HUES6 (cell line): ENCODE data around the gene HNF4A.
"Not testable (repeated sequence)": the region's sequence is repeated elsewhere in the genome, so short reads cannot be mapped to it uniquely, and the experiment has no call there.

Experiments used
- H3K27ac ChIP-seq: 2 replicates; pipeline ENCODE4 v1.7.0; 2013; ENCODE audit warnings: low read depth, mild to moderate bottlenecking, low read length, inconsistent platforms
- H3K27me3 ChIP-seq: 2 replicates; pipeline ENCODE4 v1.6.1; 2013; ENCODE audit warnings: low read length; ENCODE audit not compliant: control insufficient read depth, insufficient read depth
- H3K36me3 ChIP-seq: 2 replicates; pipeline ENCODE4 v1.6.1; 2013; ENCODE audit warnings: low read length; ENCODE audit not compliant: control insufficient read depth, insufficient read depth
- H3K4me1 ChIP-seq: 2 replicates; pipeline ENCODE4 v1.6.1; 2013; ENCODE audit warnings: low read length; ENCODE audit not compliant: control insufficient read depth, insufficient read depth
- H3K4me3 ChIP-seq: 2 replicates; pipeline ENCODE4 v1.5.1; 2013; ENCODE audit warnings: low read depth, low read length
- H3K9ac ChIP-seq: one replicate; pipeline ENCODE4 v1.6.1; 2013; ENCODE audit warnings: mild to moderate bottlenecking, low read length
- H3K9me3 ChIP-seq: 2 replicates; pipeline ENCODE4 v1.6.1; 2013; ENCODE audit warnings: low read depth, low read length; ENCODE audit not compliant: control insufficient read depth, insufficient read depth

HNF4A gene

DNA sequence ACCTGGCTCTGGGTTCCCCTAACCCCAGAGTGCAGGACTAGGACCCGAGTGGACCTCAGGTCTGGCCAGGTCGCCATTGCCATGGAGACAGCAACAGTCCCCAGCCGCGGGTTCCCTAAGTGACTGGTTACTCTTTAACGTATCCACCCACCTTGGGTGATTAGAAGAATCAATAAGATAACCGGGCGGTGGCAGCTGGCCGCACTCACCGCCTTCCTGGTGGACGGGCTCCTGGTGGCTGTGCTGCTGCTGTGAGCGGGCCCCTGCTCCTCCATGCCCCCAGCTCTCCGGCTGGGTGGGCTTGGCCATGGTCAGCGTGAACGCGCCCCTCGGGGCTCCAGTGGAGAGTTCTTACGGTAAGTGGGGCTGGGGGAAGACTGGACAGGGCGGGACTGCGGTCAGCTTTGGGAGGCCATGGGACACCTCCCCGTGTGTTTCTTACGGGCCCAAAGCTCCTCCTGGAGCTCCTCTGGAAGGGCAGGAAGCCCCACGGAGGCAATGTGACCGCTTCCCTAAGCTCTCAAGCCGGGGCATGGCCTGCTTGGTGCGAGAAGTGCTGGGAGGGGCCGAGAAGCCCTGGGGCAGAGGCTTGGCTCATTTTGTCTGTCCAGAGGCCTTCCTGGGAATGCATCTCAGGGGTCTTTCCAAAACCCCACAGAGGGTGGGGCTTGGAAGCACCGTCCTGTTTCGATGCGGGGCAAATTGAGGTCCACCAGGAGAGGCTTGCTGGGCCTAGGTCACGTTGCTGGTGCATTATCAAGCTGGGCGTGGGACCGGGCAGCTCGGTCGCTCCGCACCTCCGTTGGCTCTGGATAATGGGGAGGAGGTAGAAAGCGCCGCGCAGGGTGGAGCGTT is at the start of gene HNF4A:
Gene HNF4A, plus strand, starts transcription at position 202 of the 855 bp plus-strand sequence. Its CDS starts 106 bp downstream, at position 308.
- Histone ChIP-seq H3K9me3 (no peaks in the 10 kb centered on the region), H3K27me3 (no peaks in the 10 kb centered on the region), H3K4me3 (no peak within 1 kb of the TSS), H3K36me3 (no peaks in the 10 kb centered on the region), H3K4me1 (peaks cover 3% of the 10 kb centered on the region; the same call in 1 of the 2 replicates), H3K9ac (no peak within 1 kb of the TSS), H3K27ac (no peak within 1 kb of the TSS)

DNA sequence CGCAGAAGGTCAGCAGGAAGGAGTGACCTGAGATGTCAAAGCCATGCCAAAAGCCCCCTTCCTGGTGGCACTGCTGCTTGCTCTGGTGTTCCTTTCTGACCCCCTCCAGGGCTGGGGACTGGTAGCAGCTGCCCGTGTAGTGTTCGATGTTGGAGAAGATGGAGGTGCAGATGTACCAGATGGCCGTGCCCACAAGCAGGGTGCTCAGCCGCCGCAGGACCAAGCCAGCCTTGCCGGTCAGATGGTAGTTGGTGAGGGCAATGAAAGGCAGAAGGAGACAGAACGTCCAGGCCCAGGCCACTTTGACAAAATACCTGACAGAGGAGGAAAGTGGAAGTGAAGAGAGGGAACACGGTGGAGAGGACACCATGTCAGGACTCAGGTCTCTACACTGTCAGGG is 48.6 kb upstream of the HNF4A start:
- H3K27ac ChIP-seq: no peak overlapping the region
- H3K36me3 ChIP-seq: no peaks in the 10 kb centered on the region
- peaks cover 10% of the 10 kb centered on the region; the same call in 1 of the 2 replicates for H3K4me1 ChIP-seq
- no peaks in the 10 kb centered on the region for H3K9me3 ChIP-seq
- peaks cover 10% of the 10 kb centered on the region for H3K27me3 ChIP-seq
- H3K9ac ChIP-seq: no peak overlapping the region
- no peak overlapping the region for H3K4me3 ChIP-seq

DNA sequence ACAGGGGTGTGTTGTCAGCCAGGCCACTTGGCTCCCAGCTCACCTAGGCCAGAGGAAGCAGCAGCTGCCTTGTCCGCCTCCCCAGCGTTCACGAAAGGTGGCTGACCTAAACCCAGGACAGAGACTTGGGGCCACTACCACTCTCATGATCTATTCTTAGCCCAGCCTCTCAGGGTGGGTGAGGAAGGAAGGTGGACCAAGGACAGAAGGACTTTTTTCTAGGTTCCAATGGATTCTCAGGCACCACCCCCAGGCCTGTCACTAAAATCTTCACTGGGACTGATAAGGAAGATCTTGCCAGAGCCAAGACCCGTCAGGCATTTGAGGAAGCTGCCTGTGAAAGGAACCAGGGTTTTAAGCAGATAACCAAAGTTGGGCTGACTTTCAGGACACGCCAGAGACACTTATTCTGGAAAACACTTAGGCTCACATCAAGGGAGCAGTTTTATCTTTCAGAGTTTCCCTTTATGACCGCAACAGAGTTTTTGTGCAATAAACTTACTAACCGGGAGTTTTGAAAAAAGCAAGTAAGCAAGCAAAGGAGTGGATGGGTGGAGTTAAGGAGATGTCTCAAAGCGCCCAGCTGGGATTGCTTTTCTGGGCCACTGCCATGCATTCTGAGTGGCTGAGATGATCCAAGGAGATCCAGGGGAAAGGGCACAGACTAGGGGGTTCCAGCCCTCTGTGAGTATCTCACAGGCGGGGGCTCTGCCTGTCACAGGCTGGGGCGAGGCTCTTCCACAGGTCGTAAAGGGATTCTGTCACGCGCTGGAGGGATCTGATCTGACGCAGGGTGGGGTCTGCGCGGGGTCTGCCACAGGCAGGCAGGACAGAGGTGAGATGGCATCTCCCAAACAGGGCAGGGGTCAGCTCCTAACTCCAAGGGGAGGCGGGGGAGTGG is 45.5 kb upstream of the HNF4A start:
- Histone ChIP-seq H3K36me3 (no peaks in the 10 kb centered on the region), H3K4me1 (peaks cover 10% of the 10 kb centered on the region; the same call in 1 of the 2 replicates), H3K9ac (peak overlapping the region; percentile 80), H3K9me3 (no peaks in the 10 kb centered on the region), H3K27ac (no peak overlapping the region), H3K4me3 (peak overlapping the region; percentile 91), H3K27me3 (peaks cover 13% of the 10 kb centered on the region)

DNA sequence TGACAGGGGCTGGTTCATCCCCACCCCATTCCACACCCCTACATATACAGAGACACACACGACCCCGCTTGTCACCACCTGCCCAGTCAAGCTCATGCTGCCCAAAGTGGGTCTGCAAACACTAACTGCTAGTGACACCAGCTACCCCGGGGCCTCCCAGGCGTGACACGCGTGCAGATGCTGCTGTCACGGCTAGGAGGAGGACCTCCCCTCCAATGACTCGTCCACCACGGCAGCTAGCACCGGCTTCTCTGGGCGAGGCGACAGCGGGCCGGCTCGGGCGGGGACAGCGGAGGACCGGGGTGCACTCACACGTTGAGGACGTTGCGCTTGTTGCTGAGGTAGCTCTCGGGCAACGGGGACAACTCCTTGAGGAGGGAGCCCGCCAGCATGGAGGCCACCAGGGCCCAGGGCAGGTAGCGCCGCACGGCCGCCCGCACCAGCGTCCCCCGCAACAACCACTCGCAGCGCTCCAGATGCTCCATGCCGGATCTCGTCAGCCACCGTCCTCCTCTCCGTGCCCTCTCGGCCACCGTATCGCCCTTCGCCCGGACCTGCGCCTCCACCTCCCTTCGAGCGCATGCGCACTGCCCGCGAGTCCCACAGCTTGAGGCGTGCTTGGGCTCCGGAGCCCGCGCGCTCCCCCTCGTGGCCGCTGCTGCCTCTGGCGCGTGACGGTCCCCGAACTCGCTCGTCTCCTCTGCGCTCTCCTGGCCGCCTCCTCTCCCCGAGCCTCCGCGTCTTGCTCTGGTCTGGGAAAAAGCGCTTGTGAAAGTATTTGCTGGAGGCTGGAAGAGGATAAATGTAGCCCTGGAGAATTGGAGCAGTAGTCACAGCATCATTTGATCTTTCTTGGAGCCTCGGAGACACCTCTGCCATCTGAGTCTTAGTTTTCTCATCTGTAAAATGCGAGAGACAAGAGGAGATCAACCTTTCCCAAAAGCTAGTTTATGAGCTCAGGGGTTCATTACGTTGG is 44.5 kb upstream of the HNF4A start, which contains the start of gene FITM2:
Gene FITM2, minus strand, starts transcription at position 539 of the 976 bp plus-strand sequence. Its CDS starts 54 bp downstream, at position 485.
- H3K9ac ChIP-seq: peak within 1 kb of the TSS; percentile 80
- peak within 1 kb of the TSS; percentile 91 for H3K4me3 ChIP-seq
- H3K27me3 ChIP-seq: peaks cover 13% of the 10 kb centered on the region
- no peak within 1 kb of the TSS for H3K27ac ChIP-seq
- peaks cover 10% of the 10 kb centered on the region; the same call in 1 of the 2 replicates for H3K4me1 ChIP-seq
- no peaks in the 10 kb centered on the region for H3K36me3 ChIP-seq
- no peaks in the 10 kb centered on the region for H3K9me3 ChIP-seq

DNA sequence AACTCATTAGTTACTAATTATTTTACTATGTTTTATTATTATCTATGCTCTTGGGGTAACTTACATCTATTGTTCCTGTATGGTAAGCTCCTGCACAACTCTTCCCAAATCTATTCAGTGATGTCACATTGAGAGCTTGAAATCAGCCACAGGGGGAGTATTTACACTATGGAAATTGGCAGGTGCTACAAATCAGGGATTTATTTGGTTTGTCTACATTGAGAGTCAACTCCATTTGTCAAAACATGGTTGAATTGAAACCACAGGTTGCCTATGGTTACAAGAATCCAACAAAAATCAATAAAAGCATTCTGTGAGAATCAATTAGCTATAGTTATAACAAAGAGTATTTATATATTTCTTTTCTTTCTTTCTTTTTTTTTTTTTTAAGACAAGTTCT is 40.6 kb upstream of the HNF4A start:
- Histone ChIP-seq H3K27ac (no peak overlapping the region), H3K9ac (no peak overlapping the region), H3K9me3 (0 out of 2 replicates have a peak, but pooled peaks cover under 1% of the 10 kb centered on the region), H3K4me3 (no peak overlapping the region), H3K4me1 (peaks cover 7% of the 10 kb centered on the region; the same call in 1 of the 2 replicates), H3K36me3 (no peaks in the 10 kb centered on the region), H3K27me3 (peaks cover 13% of the 10 kb centered on the region)

DNA sequence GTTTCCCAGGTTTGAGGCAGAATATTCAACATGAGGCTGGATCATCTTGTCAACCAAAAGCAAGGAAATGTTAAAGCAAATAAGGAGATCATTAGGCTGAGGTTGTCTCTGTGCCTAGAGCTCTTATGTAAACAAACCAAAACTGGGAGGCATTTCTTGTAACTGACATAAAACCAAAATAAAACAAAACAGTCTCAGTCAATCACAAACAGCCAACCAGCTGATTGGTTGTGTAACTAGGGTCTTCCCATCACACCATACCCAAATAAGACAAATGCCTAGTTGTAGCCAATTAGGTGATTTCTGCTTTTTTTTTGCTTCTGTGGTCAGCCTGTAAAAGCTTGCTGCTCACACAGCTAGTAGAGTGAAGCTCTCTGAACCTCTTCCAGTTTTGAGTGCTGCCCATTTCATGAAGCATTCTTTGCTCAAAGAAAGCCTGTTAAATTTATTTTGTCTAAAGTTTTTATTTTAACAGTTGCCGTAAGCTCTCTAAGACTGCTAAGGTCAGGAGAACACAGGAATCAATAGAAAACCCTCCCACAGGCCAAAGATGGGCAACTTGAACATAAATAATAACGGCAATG is 35.6 kb upstream of the HNF4A start:
- H3K9ac ChIP-seq: no peak overlapping the region
- no peaks in the 10 kb centered on the region for H3K27me3 ChIP-seq
- H3K27ac ChIP-seq: no peak overlapping the region
- peaks cover 5% of the 10 kb centered on the region for H3K4me1 ChIP-seq
- H3K36me3 ChIP-seq: no peaks in the 10 kb centered on the region
- peaks cover 5% of the 10 kb centered on the region; the same call in 1 of the 2 replicates for H3K9me3 ChIP-seq
- no peak overlapping the region for H3K4me3 ChIP-seq

DNA sequence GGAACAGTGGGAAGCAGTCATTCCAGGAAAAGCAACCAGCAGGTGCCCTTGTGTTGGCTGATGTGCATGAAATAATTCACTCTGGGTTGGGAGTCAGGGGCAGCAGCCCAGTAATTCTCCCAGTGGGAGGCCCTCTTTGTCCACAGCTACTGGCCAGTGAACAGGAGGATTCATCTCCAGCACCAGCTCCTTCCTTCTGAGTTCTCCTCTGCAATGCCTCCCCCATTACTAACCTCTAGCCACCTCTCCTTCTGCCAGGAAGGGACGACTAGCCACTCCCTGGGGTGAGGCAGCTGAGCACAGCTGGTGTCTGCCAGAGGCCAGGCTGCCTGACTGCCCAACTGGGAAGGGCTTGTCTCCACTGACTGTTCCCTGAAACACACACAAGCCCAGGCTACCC is 31.2 kb upstream of the HNF4A start:
- no peak overlapping the region for H3K27ac ChIP-seq
- peaks cover 8% of the 10 kb centered on the region for H3K4me1 ChIP-seq
- H3K4me3 ChIP-seq: no peak overlapping the region
- H3K9ac ChIP-seq: no peak overlapping the region
- H3K36me3 ChIP-seq: no peaks in the 10 kb centered on the region
- H3K9me3 ChIP-seq: peaks cover 5% of the 10 kb centered on the region; the same call in 1 of the 2 replicates
- no peaks in the 10 kb centered on the region for H3K27me3 ChIP-seq

DNA sequence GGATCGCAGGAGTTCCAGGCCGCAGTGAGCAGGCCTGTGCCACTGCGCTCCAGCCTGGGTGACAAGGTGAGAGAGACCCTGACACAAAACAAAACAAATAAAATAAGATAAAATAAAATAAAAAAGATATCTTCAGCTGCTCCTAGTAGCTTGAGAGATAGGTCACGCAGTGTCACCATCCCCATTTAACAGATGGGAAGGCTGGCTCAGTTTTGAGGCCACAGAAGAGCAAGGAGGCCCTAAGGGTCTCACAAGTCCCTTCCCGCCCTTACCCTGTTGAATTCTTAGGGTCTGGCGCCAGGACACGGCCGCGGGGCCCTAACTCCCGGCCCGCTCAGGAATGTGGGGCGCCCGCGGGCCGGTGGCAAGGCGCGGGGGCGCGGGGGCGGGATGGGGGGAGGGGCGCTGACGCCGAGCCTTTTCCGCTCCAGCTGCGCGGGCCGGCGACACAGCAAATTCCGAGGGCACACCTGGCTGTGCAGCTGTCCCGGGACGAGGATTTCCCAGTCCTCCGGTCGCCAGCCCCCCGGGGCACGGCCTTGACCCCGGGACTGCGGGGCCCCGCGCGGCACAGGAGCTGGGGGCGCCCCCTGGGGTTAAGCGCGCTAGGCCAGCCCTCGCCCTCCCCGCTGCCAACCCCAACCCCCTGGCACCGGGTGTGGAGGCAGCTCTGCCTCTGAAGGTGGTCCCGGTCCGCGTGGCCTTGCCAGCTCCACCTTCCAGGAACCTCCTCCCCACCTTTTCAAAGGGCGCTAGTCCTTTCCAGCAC is 28.9 kb upstream of the HNF4A start:
- Histone ChIP-seq H3K4me3 (peak overlapping the region; percentile 50), H3K4me1 (peaks cover 8% of the 10 kb centered on the region), H3K9ac (no peak overlapping the region), H3K27ac (no peak overlapping the region), H3K27me3 (no peaks in the 10 kb centered on the region), H3K9me3 (no peaks in the 10 kb centered on the region), H3K36me3 (no peaks in the 10 kb centered on the region)

DNA sequence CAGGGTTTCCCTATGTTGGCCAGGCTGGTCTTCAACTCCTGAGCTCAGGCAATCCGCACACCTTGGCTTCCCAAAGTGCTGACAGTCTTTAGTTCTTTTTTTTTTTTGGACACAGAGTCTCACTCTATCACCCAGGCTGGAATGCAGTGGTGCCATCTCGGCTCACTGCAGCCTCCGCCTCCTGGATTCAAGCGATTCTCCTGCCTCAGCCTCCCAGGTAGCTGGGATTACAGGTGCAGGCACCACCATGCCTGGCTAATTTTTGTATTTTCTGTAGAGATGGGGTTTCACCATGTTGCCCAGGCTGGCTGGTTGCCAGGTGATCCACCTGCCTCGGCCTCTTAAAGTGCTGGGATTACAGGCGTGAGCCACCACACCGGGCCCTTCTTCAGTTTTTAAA is 27.8 kb upstream of the HNF4A start:
- H3K36me3 ChIP-seq, H3K27me3 ChIP-seq, H3K9ac ChIP-seq, H3K27ac ChIP-seq, H3K9me3 ChIP-seq, H3K4me3 ChIP-seq, H3K4me1 ChIP-seq: not testable (repeated sequence)
